PFSK-1 (cell line): ENCODE results near the gene WFIKKN1.

Experiments
- FOXP2 ChIP-seq: optimal IDR thresholded peaks from 2 replicates; pipeline ENCODE3; 2011; ENCODE audit warnings: borderline replicate concordance, control low read depth, inconsistent platforms; ENCODE audit not compliant: insufficient read depth; ENCODE audit errors: extremely low read length, extremely low read depth
- POLR2AphosphoS5 ChIP-seq: IDR thresholded peaks from 2 replicates; pipeline ENCODE4 v1.6.1; 2012; ENCODE audit warnings: low read depth, mild to moderate bottlenecking, control low read depth, low read length, moderate library complexity
- REST ChIP-seq, 2 experiments: IDR thresholded peaks; 2 replicates each; pipeline versions ENCODE4 v1.6.1 to v1.8.0; 2011 to 2012; ENCODE audit warnings: low read depth in 2 of 2, low read length in 2 of 2, control low read depth in 1 of 2, inconsistent platforms in 1 of 2, mild to moderate bottlenecking in 1 of 2, moderate library complexity in 1 of 2; ENCODE audit not compliant: insufficient read depth in 1 of 2
- SIN3A ChIP-seq: IDR thresholded peaks from 2 replicates; pipeline ENCODE4 v1.6.1; 2012; ENCODE audit warnings: mild to moderate bottlenecking, low read length, moderate library complexity, borderline replicate concordance; ENCODE audit not compliant: insufficient read depth
- TAF1 ChIP-seq: IDR thresholded peaks from 2 replicates; pipeline ENCODE4 v1.6.1; 2012; ENCODE audit warnings: low read length, control low read depth, borderline replicate concordance; ENCODE audit not compliant: insufficient read depth

GRCh38 chr16:644556-644955 lies 13.8 kb downstream of the WFIKKN1 start:
- TF ChIP-seq POLR2AphosphoS5 (no peak), REST (IDR thresholded peaks at IDR 0.05; ENCODE audit: insufficient read depth in 1 of 2, low read depth in 2 of 2, low read length in 2 of 2) (no peak), SIN3A (no peak), TAF1 (no peak), FOXP2 (no peak)
